HFFc6 (cell line): Measurements from ENCODE around the gene RTN4. TPM values are rescaled to one million over a fixed set of nuclear protein-coding genes. Genes with fewer than 3 reads are reported as not detected.
"Not testable (repeated sequence)": the region's sequence is repeated elsewhere in the genome, so short reads cannot be mapped to it uniquely, and the experiment has no call there.

Experiments
- DNase-seq: peaks from one replicate; pipeline ENCODE4 v3.0.0-alpha.2; 2018
- H3K27ac Mint-ChIP-seq: 2 replicates; pipeline ENCODE4 v1.8.0; 2020; ENCODE audit warnings: mild to moderate bottlenecking, mixed read lengths
- H3K27me3 Mint-ChIP-seq: 2 replicates; pipeline ENCODE4 v1.8.0; 2021; ENCODE audit warnings: mild to moderate bottlenecking, moderate library complexity, mixed read lengths; ENCODE audit not compliant: insufficient read depth
- H3K36me3 Mint-ChIP-seq: 2 replicates; pipeline ENCODE4 v1.8.0; 2021; ENCODE audit warnings: low read depth, mixed read lengths
- H3K4me1 Mint-ChIP-seq: 2 replicates; pipeline ENCODE4 v1.8.0; 2020; ENCODE audit warnings: low read depth, mixed read lengths
- H3K4me3 Mint-ChIP-seq: 2 replicates; pipeline ENCODE4 v1.8.0; 2020; ENCODE audit warnings: mild to moderate bottlenecking, moderate library complexity, mixed read lengths
- H3K9me3 Mint-ChIP-seq: 2 replicates; pipeline ENCODE4 v1.8.0; 2020; ENCODE audit warnings: mild to moderate bottlenecking, mixed read lengths
- total RNA-seq, 6 experiments: library from RNA; stranded (reverse); fragmentation: NEBNext Ultra II Directional; extraction: Animal tissue kit (Norgen Biotek cat#: 25700); gene quantifications; 2 replicates in 1 of 6; 3 replicates in 5 of 6; pipeline ENCODE4 v1.2.3, GENCODE V29; 2021
- TF ChIP-seq, protein P1 (sequence below): fragments of 200-600 bp; sonication (generic); IDR thresholded peaks from 2 replicates; pipeline ENCODE4 v1.5.0; 2021; ENCODE audit warnings: antibody characterized with exemption, mild to moderate bottlenecking

Gene RTN4
- total RNA-seq, 6 experiments from 2014 or later = 820 to 1,001 (median 831) TPM

GRCh38 chr2:55056024-55056521 lies 5.8 kb upstream of the RTN4 start:
- H3K4me1 Mint-ChIP-seq = peaks cover 24% of the 10 kb centered on the region

GRCh38 chr2:55054106-55054875 lies 4.0 kb upstream of the RTN4 start:
- no peak overlapping the region for H3K4me3 Mint-ChIP-seq
- peaks cover 32% of the 10 kb centered on the region for H3K4me1 Mint-ChIP-seq
- DNase-seq = no peak
- no peak overlapping the region for H3K27ac Mint-ChIP-seq
- peaks cover 23% of the 10 kb centered on the region for H3K36me3 Mint-ChIP-seq
- H3K9me3 Mint-ChIP-seq = peaks cover 14% of the 10 kb centered on the region
- TF ChIP-seq, protein P1, sequence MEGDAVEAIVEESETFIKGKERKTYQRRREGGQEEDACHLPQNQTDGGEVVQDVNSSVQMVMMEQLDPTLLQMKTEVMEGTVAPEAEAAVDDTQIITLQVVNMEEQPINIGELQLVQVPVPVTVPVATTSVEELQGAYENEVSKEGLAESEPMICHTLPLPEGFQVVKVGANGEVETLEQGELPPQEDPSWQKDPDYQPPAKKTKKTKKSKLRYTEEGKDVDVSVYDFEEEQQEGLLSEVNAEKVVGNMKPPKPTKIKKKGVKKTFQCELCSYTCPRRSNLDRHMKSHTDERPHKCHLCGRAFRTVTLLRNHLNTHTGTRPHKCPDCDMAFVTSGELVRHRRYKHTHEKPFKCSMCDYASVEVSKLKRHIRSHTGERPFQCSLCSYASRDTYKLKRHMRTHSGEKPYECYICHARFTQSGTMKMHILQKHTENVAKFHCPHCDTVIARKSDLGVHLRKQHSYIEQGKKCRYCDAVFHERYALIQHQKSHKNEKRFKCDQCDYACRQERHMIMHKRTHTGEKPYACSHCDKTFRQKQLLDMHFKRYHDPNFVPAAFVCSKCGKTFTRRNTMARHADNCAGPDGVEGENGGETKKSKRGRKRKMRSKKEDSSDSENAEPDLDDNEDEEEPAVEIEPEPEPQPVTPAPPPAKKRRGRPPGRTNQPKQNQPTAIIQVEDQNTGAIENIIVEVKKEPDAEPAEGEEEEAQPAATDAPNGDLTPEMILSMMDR = no peak
- peaks cover 7% of the 10 kb centered on the region for H3K27me3 Mint-ChIP-seq

More at GRCh38 chr2:55056024-55056521, 5.8 kb upstream of the RTN4 start:
- Mint-ChIP-seq H3K36me3 (peaks cover 16% of the 10 kb centered on the region), H3K4me3 (no peak overlapping the region), H3K9me3 (peaks cover 14% of the 10 kb centered on the region), H3K27ac (no peak overlapping the region), H3K27me3 (no peaks in the 10 kb centered on the region)
- TF ChIP-seq, protein P1 = no peak
- no peak for DNase-seq

DNA sequence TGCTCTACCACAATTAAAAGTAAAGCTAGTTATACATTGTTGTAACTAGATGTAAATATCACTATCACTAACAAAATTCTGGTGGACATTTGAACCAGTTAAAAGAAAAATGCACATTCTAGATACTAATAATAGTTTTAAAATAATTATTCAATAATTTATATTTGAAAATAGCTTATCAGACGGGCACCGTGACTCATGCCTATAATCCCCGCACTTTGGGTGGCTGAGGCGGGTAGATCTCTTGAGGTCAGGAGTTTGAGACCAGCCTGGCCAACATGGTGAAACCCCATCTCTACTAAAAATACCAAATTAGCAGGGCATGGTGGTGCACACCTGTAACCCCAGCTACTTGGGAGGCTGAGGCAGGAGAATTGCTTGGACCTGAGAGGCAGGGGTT lies 3.0 kb upstream of the RTN4 start:
- H3K4me3 Mint-ChIP-seq, DNase-seq, H3K27ac Mint-ChIP-seq: not testable (repeated sequence)
- Mint-ChIP-seq H3K4me1 (peaks cover 32% of the 10 kb centered on the region), H3K27me3 (peaks cover 11% of the 10 kb centered on the region), H3K36me3 (peaks cover 32% of the 10 kb centered on the region), H3K9me3 (peaks cover 14% of the 10 kb centered on the region)

DNA sequence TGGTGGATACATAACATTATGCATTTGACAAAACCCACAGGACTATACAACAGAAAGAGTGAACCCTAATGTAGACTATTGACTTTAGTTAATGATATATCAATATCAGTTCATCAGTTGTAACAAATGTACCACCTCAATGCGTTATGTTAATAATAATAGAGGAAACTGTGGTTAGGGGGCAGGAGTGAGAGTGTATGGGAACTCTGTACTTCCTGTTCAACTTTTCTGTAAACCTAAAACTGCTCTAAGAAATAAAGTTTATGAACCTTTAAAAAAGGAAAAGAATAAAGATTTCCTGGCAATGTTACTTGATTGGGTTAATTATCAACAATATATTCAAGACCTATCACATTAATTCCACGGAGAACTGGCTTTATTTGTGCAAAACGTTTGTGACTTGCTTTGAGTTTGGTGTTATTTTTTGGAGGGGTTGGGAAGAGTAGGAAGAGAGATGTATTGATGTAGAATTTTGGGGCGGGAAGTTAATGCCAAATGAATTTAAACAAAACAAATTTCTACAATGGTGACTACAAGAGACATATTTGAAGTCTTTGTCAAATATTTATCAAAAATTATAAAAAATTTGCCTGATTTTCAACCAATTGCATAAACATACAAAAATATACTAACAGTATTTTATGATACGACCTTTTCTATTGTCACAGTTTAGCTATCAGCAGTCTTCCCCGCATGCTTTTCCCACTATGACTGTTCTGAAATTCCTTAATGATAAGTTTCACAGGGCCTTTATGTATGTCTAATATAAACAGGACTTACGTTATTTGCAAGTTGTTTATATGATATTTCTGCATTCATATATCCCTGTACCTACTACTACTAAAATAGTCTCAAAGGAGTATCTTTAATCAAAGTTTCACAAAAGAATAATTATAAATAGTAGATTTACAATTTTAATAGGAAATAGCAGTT lies 2.1 kb upstream of the RTN4 start:
- peaks cover 11% of the 10 kb centered on the region for H3K27me3 Mint-ChIP-seq
- H3K4me1 Mint-ChIP-seq = peaks cover 33% of the 10 kb centered on the region
- peak overlapping the region; percentile 100 for H3K4me3 Mint-ChIP-seq
- peaks cover 38% of the 10 kb centered on the region for H3K36me3 Mint-ChIP-seq
- peaks cover 14% of the 10 kb centered on the region for H3K9me3 Mint-ChIP-seq
- TF ChIP-seq, protein P1 = no peak
- peak overlapping the region; percentile 100 for H3K27ac Mint-ChIP-seq
- DNase-seq = no peak

DNA sequence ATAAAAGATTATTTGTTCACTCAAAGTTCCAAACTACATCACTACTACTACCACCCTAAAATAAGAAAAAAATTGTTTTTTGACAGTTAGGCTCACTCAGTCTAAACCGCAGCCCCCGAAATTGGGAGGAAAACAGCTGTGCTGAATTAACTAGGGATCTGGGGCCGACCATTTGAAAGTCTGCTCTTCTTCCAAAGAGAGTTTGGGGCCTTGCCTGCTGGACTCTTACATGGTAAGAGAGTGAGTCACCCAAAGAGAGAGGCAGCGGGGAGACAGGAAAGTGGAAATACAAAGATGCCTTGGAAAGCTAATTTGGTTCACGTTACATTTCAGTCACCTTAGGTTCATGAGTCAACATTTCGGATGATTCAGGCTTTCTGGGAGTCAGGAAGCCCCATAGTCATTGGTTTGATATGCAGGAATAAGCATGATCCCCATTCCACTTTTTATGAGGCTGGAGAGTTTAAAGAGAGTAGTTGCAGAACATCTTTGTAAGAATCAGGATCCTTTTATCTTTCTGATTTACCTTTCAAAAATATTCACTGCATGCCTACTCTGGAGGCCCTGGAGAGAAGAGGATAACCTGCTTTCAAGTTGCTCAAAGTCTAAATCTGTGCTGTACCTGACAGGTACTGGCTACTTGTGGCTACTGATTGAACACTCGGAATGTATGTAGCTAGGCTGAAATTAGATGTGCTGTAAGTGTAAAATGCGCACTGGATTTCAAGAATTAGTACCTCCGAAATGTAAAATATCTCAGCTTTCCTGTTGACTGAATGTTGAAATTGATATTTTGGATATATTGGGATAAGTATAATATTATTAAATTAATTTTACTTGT lies 995 bp upstream of the RTN4 start:
- Mint-ChIP-seq H3K4me3 (peak overlapping the region; percentile 100), H3K9me3 (peaks cover 14% of the 10 kb centered on the region), H3K4me1 (peaks cover 43% of the 10 kb centered on the region), H3K27me3 (peaks cover 11% of the 10 kb centered on the region), H3K36me3 (peaks cover 49% of the 10 kb centered on the region), H3K27ac (peak overlapping the region; percentile 100)
- DNase-seq = peak; percentile 100
- TF ChIP-seq, protein P1 = no peak
